Body of pancreas (tissue), 4 donors: ENCODE data around the gene PRKAG2.

Experiments
- CTCF ChIP-seq, 7 experiments: fragments of 450-650 bp in 4 of 7; fragments of 200-600 bp in 3 of 7; sonication (generic) in 3 of 7; IDR thresholded peaks; one replicate each; pipeline ENCODE4 v1.5.1; 2016 to 2019; ENCODE audit warnings: antibody characterized with exemption in 7 of 7
- POLR2A ChIP-seq, 3 donors: fragments of 450-650 bp; IDR thresholded peaks; one replicate each; pipeline ENCODE4 v1.6.1; 2016; ENCODE audit warnings: antibody characterized with exemption in 3 of 3, mild to moderate bottlenecking in 2 of 3

GRCh38 chr7:151681726-151682125, 195.2 kb downstream of the PRKAG2 start:
- TF ChIP-seq CTCF (IDR thresholded peaks at IDR 0.05), result no peak
- no peak for TF ChIP-seq POLR2A (IDR thresholded peaks at IDR 0.05)
